Endothelial cell of umbilical vein (primary cell): ENCODE data around the gene FRMD5. TPM values are rescaled to one million over a fixed set of nuclear protein-coding genes. Genes with fewer than 3 reads are reported as not detected.

Experiments
- BruUV-seq: library from RNA; stranded (reverse); fragments of 400-500 nt; replicated peaks from 2 replicates; lab custom pipeline; 2021; lab: Mats Ljungman, UMichigan
- CTCF ChIA-PET: fragments of 300-600, 350-600 bp; sonication (Branson Sonifier 250); formaldehyde crosslinking; loops from one replicate; lab custom pipeline; 2021; ENCODE audit warnings: antibody characterized with exemption, inconsistent platforms; lab: Charles Lee
- POLR2A ChIA-PET: fragments of 300-600, 350-600 bp; sonication (Branson Sonifier 250); formaldehyde crosslinking; loops from one replicate; lab custom pipeline; 2021; ENCODE audit warnings: antibody characterized with exemption, inconsistent platforms; lab: Charles Lee
- DNase-seq: peaks from one replicate; pipeline ENCODE4 v3.0.0-alpha.2; 2011; ENCODE audit warnings: low read depth, low spot score
- FAIRE-seq: peaks from 2 replicates; lab custom pipeline; 2011; peaks lifted over from hg19 to GRCh38; lab: Jason Lieb, UNC
- H2AFZ ChIP-seq: 2 replicates; pipeline ENCODE4 v1.6.0; 2012; ENCODE audit warnings: low read depth, low read length, control low read depth, inconsistent platforms
- H3K27ac ChIP-seq: 2 replicates; pipeline ENCODE4 v1.5.1; 2011; ENCODE audit warnings: low read depth, mild to moderate bottlenecking, control low read depth, low read length, moderate library complexity; ENCODE audit not compliant: insufficient read depth
- H3K27me3 ChIP-seq, 2 experiments: 2 replicates each; pipeline versions ENCODE4 v1.6.0 to v1.6.1; 2011; ENCODE audit warnings: low read length in 2 of 2, mixed read lengths in 1 of 2; ENCODE audit not compliant: control insufficient read depth in 2 of 2, insufficient read depth in 2 of 2
- H3K36me3 ChIP-seq, 2 experiments: 2 replicates in 1 of 2; 3 replicates in 1 of 2; pipeline ENCODE4 v1.5.1; 2011; ENCODE audit warnings: low read length in 2 of 2, mild to moderate bottlenecking in 1 of 2, moderate library complexity in 1 of 2; ENCODE audit not compliant: control insufficient read depth in 2 of 2, insufficient read depth in 2 of 2; ENCODE audit errors: extremely low read depth in 1 of 2
- H3K4me1 ChIP-seq: 3 replicates; pipeline ENCODE4 v1.5.1; 2011; ENCODE audit warnings: mild to moderate bottlenecking, low read length; ENCODE audit not compliant: control insufficient read depth, insufficient read depth; ENCODE audit errors: extremely low read depth
- H3K4me2 ChIP-seq: 2 replicates; pipeline ENCODE4 v1.6.1; 2011; ENCODE audit warnings: low read length, control low read depth, mixed read lengths; ENCODE audit not compliant: insufficient read depth
- H3K4me3 ChIP-seq, 3 experiments: fragments of 200-600 bp in 1 of 3; sonication (generic), shearing (Covaris generic) in 1 of 3; replicated peaks in 1 of 3; 2 replicates each; pipeline ENCODE4 v1.5.1; 2011 to 2016; ENCODE audit warnings: control low read depth in 3 of 3, low read length in 3 of 3, mild to moderate bottlenecking in 2 of 3, inconsistent platforms in 1 of 3, low read depth in 1 of 3, moderate library complexity in 1 of 3; ENCODE audit not compliant: insufficient read depth in 1 of 3
- H3K79me2 ChIP-seq: 2 replicates; pipeline ENCODE4 v1.6.0; 2012; ENCODE audit warnings: low read length, inconsistent platforms; ENCODE audit not compliant: control insufficient read depth, insufficient read depth
- H3K9ac ChIP-seq: replicated peaks from 2 replicates; pipeline ENCODE3; 2011; ENCODE audit warnings: low read length, control low read depth; ENCODE audit not compliant: insufficient read depth; ENCODE audit errors: extremely low read depth
- H3K9me1 ChIP-seq: replicated peaks from 3 replicates; pipeline ENCODE4 v1.6.0; 2011; ENCODE audit warnings: mild to moderate bottlenecking, low read length; ENCODE audit not compliant: control insufficient read depth, insufficient read depth; ENCODE audit errors: extremely low read depth
- H3K9me3 ChIP-seq: replicated peaks from 2 replicates; pipeline ENCODE4 v1.5.1; 2012; ENCODE audit warnings: low read length, inconsistent platforms; ENCODE audit not compliant: control insufficient read depth, insufficient read depth
- H4K20me1 ChIP-seq: replicated peaks from 2 replicates; pipeline ENCODE3; 2011; ENCODE audit warnings: mild to moderate bottlenecking, low read length; ENCODE audit not compliant: control insufficient read depth, insufficient read depth; ENCODE audit errors: extremely low read depth
- CTCF ChIP-seq, 2 donors: IDR thresholded peaks; 1 replicate in 1 of 2; 2 replicates in 1 of 2; pipeline ENCODE4 v1.5.1; 2011; ENCODE audit warnings: low read length in 2 of 2, mild to moderate bottlenecking in 2 of 2, moderate library complexity in 2 of 2, control low read depth in 1 of 2, inconsistent platforms in 1 of 2, low read depth in 1 of 2; ENCODE audit not compliant: insufficient read depth in 1 of 2; ENCODE audit errors: extremely low read depth in 1 of 2
- EZH2 ChIP-seq: IDR thresholded peaks from 2 replicates; pipeline ENCODE4 v1.6.1; 2012; ENCODE audit warnings: borderline replicate concordance, low read depth, mild to moderate bottlenecking, moderate library complexity, low read length, inconsistent platforms; ENCODE audit not compliant: severe bottlenecking
- FOS ChIP-seq: IDR thresholded peaks from 2 replicates; pipeline ENCODE4 v1.6.1; 2011; ENCODE audit warnings: mild to moderate bottlenecking, low read length, moderate library complexity, borderline replicate concordance; ENCODE audit not compliant: insufficient read depth
- GATA2 ChIP-seq: IDR thresholded peaks from 2 replicates; pipeline ENCODE4 v1.7.0; 2011; ENCODE audit warnings: low read depth, mild to moderate bottlenecking, moderate library complexity, mixed read lengths, low read length; ENCODE audit not compliant: insufficient read length, insufficient read depth
- JUN ChIP-seq: IDR thresholded peaks from 2 replicates; pipeline ENCODE4 v1.6.1; 2011; ENCODE audit warnings: borderline replicate concordance, low read depth; ENCODE audit not compliant: insufficient read length, insufficient read depth
- MAX ChIP-seq: IDR thresholded peaks from 2 replicates; pipeline ENCODE4 v1.6.1; 2011; ENCODE audit not compliant: insufficient read depth, insufficient read length
- MYC ChIP-seq: IDR thresholded peaks from one replicate; pipeline ENCODE4 v1.6.1; 2011; ENCODE audit warnings: mild to moderate bottlenecking, low read depth, low read length
- POLR2A ChIP-seq: IDR thresholded peaks from 2 replicates; pipeline ENCODE4 v1.6.1; 2012; ENCODE audit warnings: low read depth, mild to moderate bottlenecking, control low read depth, low read length
- POLR2AphosphoS5 ChIP-seq: IDR thresholded peaks from 2 replicates; pipeline ENCODE4 v1.6.1; 2012; ENCODE audit warnings: low read depth, mild to moderate bottlenecking, control low read depth, low read length, moderate library complexity; ENCODE audit not compliant: insufficient read depth
- dilution Hi-C: fragments of 300-500 bp; cut with MboI; formaldehyde crosslinking; loops from one replicate; pipeline ENCODE4 v1.15.0; 2019; ENCODE audit warnings: low sequenced_read_pairs; ENCODE audit not compliant: extremely low pct_ligation_motif_present
- intact Hi-C: fragments of 100-400 bp; cut with micrococcal nuclease; formaldehyde crosslinking; loops from one replicate; pipeline ENCODE4 v1.10.0; 2022
- polyA plus RNA-seq, 4 experiments: library from polyadenylated mRNA; depleted of rRNA in 3 of 4; stranded (reverse) in 3 of 4; unstranded in 1 of 4; fragments of >200 nt; gene quantifications; 2 replicates each; pipeline versions ENCODE4 v1.2.1 to v1.2.3, GENCODE V29; 2011 to 2012; ENCODE audit warnings: missing spikeins in 1 of 4
- total RNA-seq: library from RNA; stranded (reverse); gene quantifications from 2 replicates; pipeline ENCODE4 v1.2.3, GENCODE V29; 2021

Gene FRMD5
- total and polyA plus RNA-seq, 2 donors (not counting 3 experiments of a cell fraction or from before 2014, with no cell fraction given), result 16.7 to 20.2 TPM

DNA sequence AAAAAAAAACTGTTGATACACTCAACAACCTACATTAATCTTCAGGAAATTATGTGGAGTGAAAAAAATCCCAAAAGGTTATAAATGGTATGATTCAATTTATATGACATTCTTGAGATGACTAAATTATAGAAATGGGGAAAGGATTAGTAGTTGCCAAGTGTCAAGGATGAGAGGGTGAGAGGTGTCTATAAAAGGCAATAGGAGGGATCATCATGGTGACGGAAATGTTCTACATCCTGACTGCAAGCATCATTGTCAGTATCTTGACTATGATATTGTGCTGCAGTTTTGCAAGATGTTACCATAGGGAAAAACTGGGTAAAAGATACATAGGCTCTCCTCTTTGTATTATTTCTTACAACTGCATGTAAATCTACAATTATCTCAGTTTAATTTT is 125.6 kb downstream of the FRMD5 start:
- H3K36me3 ChIP-seq, result no peaks in the 10 kb centered on the region
- no peaks in the 10 kb centered on the region for H3K27me3 ChIP-seq
- no peaks in the 10 kb centered on the region for H3K9me3 ChIP-seq
- H3K4me1 ChIP-seq, result no peaks in the 10 kb centered on the region
- H3K9me1 ChIP-seq, result no peaks in the 10 kb centered on the region
- intact Hi-C loops (no loop called here), dilution Hi-C loops (no loop called here)
- POLR2A ChIA-PET, result no interaction called here
- H3K4me3 ChIP-seq, result no peak overlapping the region
- FAIRE-seq (no peak), DNase-seq (no peak)
- no peaks in the 10 kb centered on the region for H4K20me1 ChIP-seq
- CTCF ChIA-PET, result interaction anchor here (1.2 to 1.9 kb wide), 4 partner anchors 13 to 111 kb away, joined by 3 to 5 read pairs (median 4); no protein-coding TSS in a partner anchor
- no peak overlapping the region for H3K4me2 ChIP-seq
- no peak overlapping the region for H2AFZ ChIP-seq
- no TSS peak for BruUV-seq
- TF ChIP-seq CTCF (IDR thresholded peaks at IDR 0.05; ENCODE audit: extremely low read depth in 1 of 2, insufficient read depth in 1 of 2, low read depth in 1 of 2, low read length in 2 of 2), result no peak
- no peak for TF ChIP-seq POLR2A
- TF ChIP-seq EZH2, result no peak
- TF ChIP-seq JUN, result no peak
- TF ChIP-seq MYC, result no peak
- H3K79me2 ChIP-seq, result no peaks in the 10 kb centered on the region
- H3K27ac ChIP-seq, result no peak overlapping the region
- H3K9ac ChIP-seq, result no peak overlapping the region

- Histone ChIP-seq H3K79me2 (no peaks in the 10 kb centered on the region), H3K36me3 (no peaks in the 10 kb centered on the region), H3K4me1 (no peaks in the 10 kb centered on the region), H3K9me1 (no peaks in the 10 kb centered on the region), H3K4me2 (no peak overlapping the region), H3K4me3 (no peak overlapping the region), H3K9me3 (no peaks in the 10 kb centered on the region), H3K27me3 (no peaks in the 10 kb centered on the region), H3K27ac (no peak overlapping the region), H2AFZ (no peak overlapping the region), H4K20me1 (no peaks in the 10 kb centered on the region), H3K9ac (no peak overlapping the region)
- ChIA-PET CTCF (no interaction called here), POLR2A (no interaction called here)
- FAIRE-seq (no peak), DNase-seq (no peak)
- intact Hi-C loops (no loop called here), dilution Hi-C loops (no loop called here)
- TF ChIP-seq MAX (no peak), POLR2AphosphoS5 (no peak), JUN (no peak), MYC (no peak), CTCF (IDR thresholded peaks at IDR 0.05; ENCODE audit: extremely low read depth in 1 of 2, insufficient read depth in 1 of 2, low read depth in 1 of 2, low read length in 2 of 2) (no peak), FOS (no peak), GATA2 (no peak), EZH2 (no peak), POLR2A (no peak)
- BruUV-seq, result no TSS peak
These were observed 126.7 kb downstream of the FRMD5 start for GRCh38 chr15:44068347-44068746.
